Measurements from ENCODE around the gene PTGDR2.

Gene PTGDR2

GRCh38 chr11:60810569-60810968 lies 45.2 kb downstream of the PTGDR2 start:
- no peak for DNase-seq (ENCODE audit: low read depth, low spot score)

GRCh38 chr11:60810151-60810550 lies 45.6 kb downstream of the PTGDR2 start:
- DNase-seq (ENCODE audit: low read depth, low spot score) = no peak

- DNase-seq (ENCODE audit: low read depth, low spot score) = no peak
Measured at GRCh38 chr11:60809691-60810090, 46.1 kb downstream of the PTGDR2 start.

- DNase-seq (ENCODE audit: low read depth, low spot score) = no peak
Measured at GRCh38 chr11:60809249-60809648, 46.5 kb downstream of the PTGDR2 start.

- DNase-seq (ENCODE audit: low read depth, low spot score) = no peak
Measured at GRCh38 chr11:60803273-60803936, 52.3 kb downstream of the PTGDR2 start.

GRCh38 chr11:60801194-60801593 lies 54.6 kb downstream of the PTGDR2 start:
- DNase-seq (ENCODE audit: low read depth, low spot score) = no peak
